PC-9 (cell line): ENCODE results near the gene FOXN3. TPM values are rescaled to one million over a fixed set of nuclear protein-coding genes. Genes with fewer than 3 reads are reported as not detected.

Experiments used
- BruUV-seq: library from RNA; stranded (reverse); fragments of 400-500 nt; replicated peaks from 2 replicates; lab custom pipeline; 2021; lab: Mats Ljungman, UMichigan
- CTCF ChIA-PET: fragments of 300-600 bp; sonication (Branson Sonifier 250); formaldehyde crosslinking; loops from one replicate; lab custom pipeline; 2022; ENCODE audit warnings: antibody characterized with exemption; lab: Charles Lee
- POLR2A ChIA-PET: fragments of 300-600 bp; sonication (Branson Sonifier 250); formaldehyde crosslinking; loops from one replicate; lab custom pipeline; 2022; ENCODE audit warnings: antibody characterized with exemption; ENCODE audit not compliant: unreplicated experiment; lab: Charles Lee
- DNase-seq, 2 experiments: peaks; one replicate each; pipeline versions ENCODE4 v3.0.0 to v3.0.0-alpha.2; 2015 to 2022; ENCODE audit warnings: mixed read lengths in 1 of 2
- H2AFZ ChIP-seq: fragments of 200-600 bp; sonication (generic); 2 replicates; pipeline ENCODE4 v1.8.1; 2017; ENCODE audit warnings: antibody characterized with exemption
- H3F3A ChIP-seq: fragments of 200-600 bp; sonication (generic); 2 replicates; pipeline ENCODE4 v1.8.1; 2017; ENCODE audit warnings: antibody characterized with exemption, mild to moderate bottlenecking, low read depth; ENCODE audit not compliant: insufficient read depth
- H3K27ac ChIP-seq: fragments of 200-600 bp; sonication (generic); 2 replicates; pipeline ENCODE4 v1.6.1; 2016; ENCODE audit warnings: mixed run types
- H3K27me3 ChIP-seq: fragments of 200-600 bp; sonication (generic); 2 replicates; pipeline ENCODE4 v1.6.1; 2016; ENCODE audit warnings: low read depth, mixed run types; ENCODE audit not compliant: insufficient read depth
- H3K36me3 ChIP-seq: fragments of 200-600 bp; sonication (generic); 2 replicates; pipeline ENCODE4 v1.6.1; 2016; ENCODE audit warnings: low read depth, mixed run types
- H3K4me1 ChIP-seq: fragments of 200-600 bp; sonication (generic); replicated peaks from 2 replicates; pipeline ENCODE4 v1.6.1; 2016; ENCODE audit warnings: mixed run types; ENCODE audit not compliant: insufficient read depth
- H3K4me2 ChIP-seq: fragments of 200-600 bp; sonication (generic); 2 replicates; pipeline ENCODE4 v1.6.1; 2017; ENCODE audit warnings: mixed run types
- H3K4me3 ChIP-seq: fragments of 200-600 bp; sonication (generic); 2 replicates; pipeline ENCODE4 v1.6.1; 2016; ENCODE audit warnings: mixed run types
- H3K79me2 ChIP-seq: fragments of 200-600 bp; sonication (generic); 2 replicates; pipeline ENCODE4 v1.6.1; 2017; ENCODE audit warnings: low read depth, mixed run types
- H3K9me2 ChIP-seq: fragments of 200-600 bp; sonication (generic); 2 replicates; pipeline ENCODE4 v1.8.1; 2017; ENCODE audit warnings: mild to moderate bottlenecking; ENCODE audit not compliant: insufficient read depth
- H3K9me3 ChIP-seq: fragments of 200-600 bp; sonication (generic); 2 replicates; pipeline ENCODE4 v1.8.1; 2016; ENCODE audit warnings: low read depth; ENCODE audit not compliant: insufficient read depth
- H4K20me1 ChIP-seq: fragments of 200-600 bp; sonication (generic); 2 replicates; pipeline ENCODE4 v1.8.1; 2017; ENCODE audit not compliant: insufficient read depth
- EZH2 ChIP-seq: fragments of 200-600 bp; sonication (generic); IDR thresholded peaks from 2 replicates; pipeline ENCODE4 v1.8.0; 2017; ENCODE audit warnings: antibody characterized with exemption, low read depth
- intact Hi-C: fragments of 100-400 bp; cut with micrococcal nuclease; formaldehyde crosslinking; loops from one replicate; pipeline ENCODE4 v1.10.0; 2022; ENCODE audit not compliant: unreplicated experiment
- total RNA-seq: library from RNA; stranded (reverse); gene quantifications from 2 replicates; pipeline ENCODE4 v1.2.3, GENCODE V29; 2021
- TF ChIP-seq, protein P1 (sequence below): fragments of 200-600 bp; sonication (generic); conservative IDR thresholded peaks from 2 replicates; pipeline ENCODE4 v1.6.1; 2017; ENCODE audit warnings: mixed run types, antibody characterized with exemption, mild to moderate bottlenecking, moderate library complexity

The FOXN3 gene
- total RNA-seq, 1 experiment from 2014 or later, result 4.2 TPM

DNA sequence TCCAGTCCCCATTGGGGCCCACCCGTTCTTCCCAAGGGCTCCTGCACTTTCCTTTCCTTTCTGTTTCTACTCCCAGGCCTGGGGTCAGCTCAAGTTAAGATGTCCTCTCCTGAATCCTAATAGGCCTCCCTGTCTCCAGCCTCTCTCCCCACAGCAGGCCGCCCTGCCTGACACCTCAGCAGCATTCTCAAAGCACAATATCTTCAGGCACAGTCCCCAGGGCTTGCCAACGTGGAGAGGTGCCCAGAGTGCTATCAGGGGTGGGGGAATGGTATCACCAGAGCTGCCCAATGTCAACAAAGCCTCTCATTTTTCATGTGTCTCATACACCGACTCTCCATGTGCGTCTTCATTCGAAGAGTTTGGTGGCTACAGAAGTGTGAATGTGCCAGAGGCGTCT, 123.0 kb downstream of the FOXN3 start:
- intact Hi-C loops, result no loop called here
- Histone ChIP-seq H2AFZ (no peak overlapping the region), H3K9me3 (no peaks in the 10 kb centered on the region), H3K79me2 (no peaks in the 10 kb centered on the region), H3K27me3 (peaks cover 43% of the 10 kb centered on the region), H3K4me2 (no peak overlapping the region), H3K9me2 (no peaks in the 10 kb centered on the region), H3K27ac (no peak overlapping the region), H3K4me3 (no peak overlapping the region), H3F3A (no peaks in the 10 kb centered on the region), H3K4me1 (no peaks in the 10 kb centered on the region), H3K36me3 (no peaks in the 10 kb centered on the region), H4K20me1 (no peaks in the 10 kb centered on the region)
- no TSS peak for BruUV-seq
- no peak for TF ChIP-seq EZH2
- TF ChIP-seq, protein P1, sequence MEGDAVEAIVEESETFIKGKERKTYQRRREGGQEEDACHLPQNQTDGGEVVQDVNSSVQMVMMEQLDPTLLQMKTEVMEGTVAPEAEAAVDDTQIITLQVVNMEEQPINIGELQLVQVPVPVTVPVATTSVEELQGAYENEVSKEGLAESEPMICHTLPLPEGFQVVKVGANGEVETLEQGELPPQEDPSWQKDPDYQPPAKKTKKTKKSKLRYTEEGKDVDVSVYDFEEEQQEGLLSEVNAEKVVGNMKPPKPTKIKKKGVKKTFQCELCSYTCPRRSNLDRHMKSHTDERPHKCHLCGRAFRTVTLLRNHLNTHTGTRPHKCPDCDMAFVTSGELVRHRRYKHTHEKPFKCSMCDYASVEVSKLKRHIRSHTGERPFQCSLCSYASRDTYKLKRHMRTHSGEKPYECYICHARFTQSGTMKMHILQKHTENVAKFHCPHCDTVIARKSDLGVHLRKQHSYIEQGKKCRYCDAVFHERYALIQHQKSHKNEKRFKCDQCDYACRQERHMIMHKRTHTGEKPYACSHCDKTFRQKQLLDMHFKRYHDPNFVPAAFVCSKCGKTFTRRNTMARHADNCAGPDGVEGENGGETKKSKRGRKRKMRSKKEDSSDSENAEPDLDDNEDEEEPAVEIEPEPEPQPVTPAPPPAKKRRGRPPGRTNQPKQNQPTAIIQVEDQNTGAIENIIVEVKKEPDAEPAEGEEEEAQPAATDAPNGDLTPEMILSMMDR, result no peak
- no peak for DNase-seq
- ChIA-PET CTCF (no interaction called here), POLR2A (no interaction called here)

DNA sequence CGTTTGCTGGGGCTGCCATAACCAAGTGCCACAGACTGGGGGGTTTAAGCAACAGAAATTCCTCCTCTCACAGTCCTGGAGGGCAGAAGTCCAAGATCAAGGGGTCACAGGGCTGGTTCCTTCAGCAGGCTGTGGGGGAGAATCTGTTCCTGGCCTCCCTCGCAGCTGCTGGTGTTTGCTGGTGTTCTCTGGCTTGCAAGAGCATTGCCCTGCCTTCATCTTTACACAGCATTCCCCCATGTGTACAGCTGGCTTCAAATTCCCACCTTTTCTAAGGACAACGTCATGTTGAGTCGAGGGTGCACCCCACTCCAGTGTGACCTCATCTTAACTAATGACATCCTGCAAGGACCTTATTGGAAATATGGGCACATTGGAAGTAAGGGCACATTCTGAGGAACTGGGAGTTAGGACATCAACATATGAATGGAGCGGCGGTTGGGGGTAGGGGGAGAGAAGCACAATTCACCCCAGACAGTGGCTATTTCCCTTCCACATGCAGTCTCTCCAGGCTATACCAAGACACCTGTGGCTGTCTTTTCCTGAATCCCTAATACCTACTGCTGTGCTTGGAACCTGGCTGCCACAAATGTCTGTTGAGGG, 123.6 kb downstream of the FOXN3 start:
- peaks cover 43% of the 10 kb centered on the region for H3K27me3 ChIP-seq
- no peak overlapping the region for H2AFZ ChIP-seq
- DNase-seq, result no peak
- H3K79me2 ChIP-seq, result no peaks in the 10 kb centered on the region
- ChIA-PET CTCF (no interaction called here), POLR2A (no interaction called here)
- H3K4me1 ChIP-seq, result no peaks in the 10 kb centered on the region
- H3K9me2 ChIP-seq, result no peaks in the 10 kb centered on the region
- TF ChIP-seq, protein P1, result no peak
- no peak for TF ChIP-seq EZH2
- no peak overlapping the region for H3K4me2 ChIP-seq
- BruUV-seq, result no TSS peak
- no peak overlapping the region for H3K4me3 ChIP-seq
- intact Hi-C loops, result no loop called here
- H4K20me1 ChIP-seq, result no peaks in the 10 kb centered on the region
- no peak overlapping the region for H3K27ac ChIP-seq
- no peaks in the 10 kb centered on the region for H3K36me3 ChIP-seq
- H3K9me3 ChIP-seq, result no peaks in the 10 kb centered on the region
- no peaks in the 10 kb centered on the region for H3F3A ChIP-seq

DNA sequence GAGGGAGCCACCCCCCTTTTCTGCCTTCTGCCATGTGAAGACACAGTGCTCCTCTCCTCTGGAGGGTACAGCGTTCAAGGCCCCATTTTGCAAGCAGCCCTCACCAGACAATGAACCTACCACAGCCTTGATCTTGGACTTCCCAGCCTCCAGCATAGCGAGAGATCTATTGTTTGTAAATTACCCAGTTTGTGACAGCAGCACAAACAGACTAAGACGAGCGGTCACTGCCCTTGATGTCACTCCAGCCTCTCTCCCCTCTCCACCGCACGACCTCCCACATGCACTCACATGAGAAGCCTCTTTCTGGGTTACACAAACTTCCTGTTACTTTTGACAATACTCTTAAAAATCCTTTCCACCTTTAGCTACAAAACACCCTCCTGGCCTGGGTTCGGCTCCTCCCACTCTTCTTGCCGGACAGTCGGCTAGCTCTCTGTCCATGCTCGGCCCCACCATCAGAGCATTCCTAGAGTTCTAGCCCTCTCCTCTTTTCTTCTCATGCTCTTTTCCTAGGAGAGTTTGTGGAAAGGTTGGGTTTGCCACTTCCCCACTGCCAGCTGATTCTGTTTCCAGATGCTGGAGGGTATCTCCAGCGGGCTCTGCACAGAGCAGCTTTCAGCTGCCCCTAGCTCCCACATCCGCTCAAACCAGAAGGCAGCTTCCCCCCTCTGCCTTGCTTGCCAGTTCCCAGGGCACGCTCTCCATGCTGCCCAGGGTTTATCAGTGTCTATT, 124.3 kb downstream of the FOXN3 start:
- H3F3A ChIP-seq, result no peaks in the 10 kb centered on the region
- no peaks in the 10 kb centered on the region for H3K79me2 ChIP-seq
- no peaks in the 10 kb centered on the region for H3K4me1 ChIP-seq
- intact Hi-C loops, result no loop called here
- ChIA-PET POLR2A (no interaction called here), CTCF (no interaction called here)
- no peak overlapping the region for H3K4me2 ChIP-seq
- no peaks in the 10 kb centered on the region for H4K20me1 ChIP-seq
- H2AFZ ChIP-seq, result no peak overlapping the region
- no peaks in the 10 kb centered on the region for H3K36me3 ChIP-seq
- no peak for TF ChIP-seq EZH2
- TF ChIP-seq, protein P1, result no peak
- H3K4me3 ChIP-seq, result no peak overlapping the region
- no peak for DNase-seq
- BruUV-seq, result no TSS peak
- peaks cover 42% of the 10 kb centered on the region for H3K27me3 ChIP-seq
- H3K9me2 ChIP-seq, result no peaks in the 10 kb centered on the region
- H3K27ac ChIP-seq, result no peak overlapping the region
- H3K9me3 ChIP-seq, result no peaks in the 10 kb centered on the region
